HG03442 (cell line): ENCODE measurements around the gene TMIGD2.
"Not testable (repeated sequence)": the region's sequence is repeated elsewhere in the genome, so short reads cannot be mapped to it uniquely, and the experiment has no call there.

ENCODE experiments used
- ATAC-seq: cut with Tn5 transposase; IDR thresholded peaks from one replicate; pipeline ENCODE4 v1.9.1; 2021; ENCODE audit warnings: mild to moderate bottlenecking, moderate library complexity; ENCODE audit not compliant: unreplicated experiment

The TMIGD2 gene

DNA sequence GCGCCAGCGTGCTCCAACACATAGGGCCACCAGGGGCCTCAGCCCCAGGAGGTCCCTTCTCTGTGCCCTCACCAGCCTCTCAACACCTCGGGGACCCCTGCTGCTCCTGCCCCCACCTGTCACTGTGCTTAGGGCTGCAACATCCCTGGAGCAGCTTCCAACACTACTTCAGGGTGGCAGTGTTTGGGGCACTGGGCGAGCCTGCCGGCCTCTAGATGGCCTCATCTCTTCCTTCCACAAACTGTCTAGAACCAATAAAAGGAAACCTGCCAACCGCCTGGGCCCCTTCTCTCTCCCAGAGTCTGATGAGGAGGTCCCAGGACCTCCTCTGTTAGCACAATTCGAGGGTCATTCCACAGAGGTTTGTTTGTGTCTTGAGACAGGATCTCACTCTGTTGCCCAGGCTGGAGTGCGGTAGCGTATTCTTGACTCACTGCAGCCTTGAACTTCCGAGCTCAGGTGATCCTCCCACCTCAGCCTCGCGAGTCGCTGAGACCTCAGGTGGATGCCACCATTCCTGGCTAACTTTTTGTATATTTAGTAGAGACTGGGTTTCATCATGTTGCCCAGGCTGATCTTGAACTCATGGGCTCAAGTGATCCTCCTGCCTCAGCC, 33.3 kb downstream of the TMIGD2 start:
- ATAC-seq: no peak

DNA sequence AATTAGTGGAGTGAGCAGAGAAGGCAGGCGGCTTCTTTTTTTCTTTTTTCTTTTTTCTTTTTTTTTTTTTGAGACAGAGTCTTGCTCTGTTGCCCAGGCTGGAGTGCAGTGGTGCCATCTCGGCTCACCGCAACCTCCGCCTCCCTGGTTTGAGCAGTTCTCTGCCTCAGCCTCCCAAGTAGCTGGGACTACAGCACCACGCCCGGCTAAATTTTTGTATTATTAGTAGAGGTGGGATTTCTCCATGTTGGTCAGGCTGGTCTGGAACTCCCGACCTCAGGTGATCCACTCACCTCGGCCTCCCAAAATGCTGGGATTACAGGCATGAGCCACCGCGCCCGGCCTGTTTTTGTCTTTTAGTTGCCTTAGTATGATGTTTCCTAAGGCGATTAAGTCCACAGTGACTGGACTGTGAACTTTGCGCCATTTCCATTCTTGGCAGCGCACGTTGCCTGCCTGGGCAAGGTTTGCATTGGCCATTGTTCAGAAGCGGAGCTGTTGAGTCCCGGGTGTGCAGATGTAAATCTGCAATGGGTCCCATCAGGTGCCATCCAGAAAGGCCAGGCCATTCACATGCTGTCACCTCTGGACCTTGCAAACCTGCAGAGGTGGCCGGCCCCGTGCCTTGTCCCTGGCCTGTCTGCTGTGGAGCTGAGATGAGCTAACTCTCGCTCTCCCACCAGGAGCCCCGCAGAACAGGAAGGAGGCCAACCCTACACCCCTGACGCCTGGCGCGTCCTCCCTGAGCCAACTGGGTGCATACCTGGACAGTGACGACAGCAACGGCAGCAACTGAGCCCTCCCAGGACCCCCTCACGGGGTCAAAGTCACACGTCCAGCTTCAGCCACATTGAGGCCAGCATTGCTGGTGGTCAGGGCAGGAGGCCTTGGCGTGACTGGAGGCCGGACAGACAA, 34.0 kb downstream of the TMIGD2 start:
- no peak for ATAC-seq

DNA sequence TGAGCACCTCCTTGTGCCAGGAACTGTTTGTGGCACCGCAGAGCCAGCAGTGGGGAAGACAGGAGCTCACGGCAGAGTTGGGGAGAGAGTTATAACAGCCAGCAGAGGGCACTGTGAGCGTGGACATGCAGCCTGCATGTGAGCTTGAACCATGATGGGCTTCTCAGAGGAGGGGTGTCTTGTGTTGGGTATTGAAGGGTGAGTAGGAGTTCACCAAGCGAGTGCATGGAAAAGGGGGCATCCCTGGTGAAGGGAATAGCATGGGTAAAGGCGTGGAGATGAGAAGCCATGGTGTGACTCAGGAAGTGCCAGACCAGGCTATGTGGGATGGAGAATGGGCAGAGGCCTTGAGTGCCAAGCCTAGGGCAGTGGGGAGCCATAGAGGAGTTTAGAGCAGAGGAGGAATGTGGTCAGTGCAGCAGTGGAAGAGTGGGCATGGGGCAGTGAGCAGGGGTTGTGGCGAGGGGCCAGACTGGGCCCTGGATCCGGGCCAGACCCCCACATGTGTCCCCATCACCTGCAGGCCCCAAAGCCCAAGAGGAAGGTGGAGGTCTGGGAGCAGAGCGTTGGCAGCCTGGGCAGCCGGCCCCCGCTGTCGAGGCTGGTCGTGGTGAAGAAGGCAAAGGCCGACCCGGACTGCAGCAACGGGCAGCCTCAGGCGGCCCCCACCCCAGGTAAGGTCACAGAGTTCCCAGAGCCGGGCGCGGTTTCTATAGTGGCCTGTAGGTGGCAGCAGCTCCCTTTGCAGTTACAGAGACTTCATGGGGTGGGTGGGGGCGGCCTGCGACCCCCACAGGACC, 34.9 kb downstream of the TMIGD2 start:
- ATAC-seq: no peak

DNA sequence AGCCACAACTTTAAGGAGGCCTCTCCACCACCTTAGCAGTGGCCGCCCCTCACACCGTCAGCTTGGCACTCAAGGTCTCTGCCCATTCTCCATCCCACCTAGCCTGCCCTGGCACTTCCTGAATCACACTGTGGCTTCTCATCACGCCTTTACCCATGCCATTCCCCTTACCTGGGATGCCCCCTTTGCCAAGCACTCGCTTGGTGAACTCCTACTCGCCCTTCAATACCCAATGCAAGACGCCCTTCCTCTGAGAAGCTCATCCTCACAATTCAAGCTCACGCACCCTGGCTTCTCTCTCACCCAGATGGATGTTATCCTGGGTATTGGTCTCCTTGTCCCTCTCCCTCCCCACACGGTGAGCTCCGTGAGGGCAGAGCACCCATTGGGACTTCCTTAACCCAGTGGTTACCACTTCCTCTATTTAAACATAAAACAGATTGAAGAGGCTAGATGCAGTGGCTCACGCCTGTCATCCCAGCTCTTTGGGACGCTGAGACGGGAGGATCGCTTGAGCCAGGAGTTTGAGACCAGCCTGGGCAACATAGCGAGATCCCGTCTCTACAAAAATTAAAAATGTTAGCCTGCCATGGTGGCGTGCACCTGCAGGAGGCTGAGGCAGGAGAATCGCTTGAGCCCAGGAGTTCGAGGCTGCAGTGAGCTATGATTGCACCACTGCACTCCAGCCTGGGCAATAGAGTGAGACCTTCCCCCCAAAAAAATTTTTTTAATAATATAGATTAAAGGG, 35.8 kb downstream of the TMIGD2 start:
- ATAC-seq: no peak

DNA sequence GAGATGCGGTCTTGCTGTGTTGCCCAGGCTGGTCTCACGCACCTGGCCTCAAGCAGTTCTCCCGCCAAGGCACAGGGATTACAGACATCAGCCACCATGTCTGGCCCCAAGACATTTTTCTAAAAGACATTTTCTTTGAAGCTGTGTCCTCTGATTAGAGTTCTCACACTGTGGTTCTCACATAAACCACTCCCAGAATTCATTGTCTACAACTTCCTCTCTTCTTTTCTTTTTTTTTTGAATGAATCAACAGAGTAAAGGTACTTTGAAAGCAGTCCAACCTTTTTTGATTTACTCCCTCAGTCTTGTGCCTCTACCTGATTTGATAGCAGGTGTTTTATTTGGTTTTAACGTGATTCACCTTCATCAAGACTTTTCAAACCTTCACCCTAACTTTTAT, 37.4 kb downstream of the TMIGD2 start:
- ATAC-seq: no peak

DNA sequence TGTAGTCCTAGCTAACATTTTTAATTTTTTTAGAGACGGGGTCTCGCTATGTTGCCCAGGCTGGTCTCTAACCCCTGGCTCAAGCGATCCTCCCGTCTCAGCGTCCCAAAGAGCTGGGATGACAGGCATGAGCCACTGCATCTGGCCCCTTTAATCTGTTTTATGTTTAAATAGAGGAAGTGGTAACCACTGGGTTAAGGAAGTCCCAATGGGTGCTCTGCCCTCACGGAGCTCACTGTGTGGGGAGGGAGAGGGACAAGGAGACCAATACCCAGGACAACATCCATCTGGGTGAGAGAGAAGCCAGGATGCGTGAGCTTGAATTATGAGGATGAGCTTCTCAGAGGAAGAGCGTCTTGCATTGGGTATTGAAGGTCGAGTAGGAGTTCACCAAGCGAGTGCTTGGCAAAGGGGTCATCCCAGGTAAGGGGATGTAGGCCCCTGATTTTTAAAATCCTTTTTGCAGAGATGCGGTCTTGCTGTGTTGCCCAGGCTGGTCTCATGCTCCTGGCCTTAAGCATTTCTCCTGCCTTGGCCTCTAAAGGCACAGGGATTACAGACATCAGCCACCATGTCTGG, 41.5 kb downstream of the TMIGD2 start:
- ATAC-seq: no peak

DNA sequence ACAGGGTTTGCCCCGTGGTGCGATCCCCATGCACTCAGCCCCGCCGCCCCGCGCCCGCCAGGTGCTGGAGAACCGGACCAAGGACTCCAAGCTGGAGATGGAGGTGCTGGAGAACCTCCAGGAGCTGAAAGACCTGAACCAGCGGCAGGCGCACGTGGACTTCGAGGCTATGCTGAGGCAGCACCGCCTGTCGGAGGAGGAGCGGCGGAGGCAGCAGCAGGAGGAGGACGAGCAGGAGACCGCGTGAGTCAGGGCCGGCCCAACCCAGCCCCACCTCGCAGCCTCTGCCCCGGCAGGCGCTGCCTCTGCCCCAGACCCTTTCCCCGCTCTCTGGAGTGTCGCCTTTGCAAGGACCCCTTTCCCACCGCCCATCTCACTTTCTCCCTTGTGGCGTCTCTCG, 44.0 kb downstream of the TMIGD2 start:
- no peak for ATAC-seq

DNA sequence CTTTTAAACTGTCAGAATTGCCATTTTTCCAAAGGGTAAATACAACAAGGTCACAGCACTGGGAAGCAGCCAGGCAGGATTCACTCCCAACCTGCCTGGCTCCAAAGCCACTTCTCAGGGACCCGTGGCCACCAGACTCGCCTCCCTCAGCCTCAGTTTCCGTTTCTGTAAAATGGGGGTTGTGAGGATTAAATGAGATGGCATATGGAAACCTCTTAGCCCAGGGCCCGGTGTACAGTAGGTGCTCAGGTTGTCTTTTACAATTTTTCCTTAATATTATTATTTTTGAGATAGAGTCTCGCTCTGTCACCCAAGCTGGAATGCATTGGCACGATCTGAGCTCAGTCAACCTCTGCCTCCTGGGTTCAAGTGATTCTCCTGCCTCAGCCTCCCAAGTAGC, 45.2 kb downstream of the TMIGD2 start:
- ATAC-seq: no peak

DNA sequence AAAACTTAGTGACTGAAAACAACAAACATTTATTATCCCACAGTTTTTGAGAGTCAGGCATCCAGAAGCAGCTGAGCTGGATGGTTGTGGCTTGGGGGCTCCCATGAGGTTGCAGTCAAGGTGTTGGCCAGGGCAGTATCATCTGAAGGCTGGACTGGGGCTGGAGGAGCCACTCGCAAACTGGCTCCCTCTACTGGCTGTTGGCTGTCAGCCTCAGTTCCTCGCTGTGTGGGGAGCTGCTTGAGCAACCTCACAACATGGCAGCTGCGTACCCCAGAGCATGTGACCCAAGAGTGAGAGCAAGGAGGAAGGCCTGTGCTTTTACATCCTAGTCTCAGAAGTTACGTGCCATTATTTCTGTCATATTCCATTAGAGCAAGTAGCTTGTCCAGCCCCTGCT, 45.6 kb downstream of the TMIGD2 start:
- ATAC-seq: no peak

DNA sequence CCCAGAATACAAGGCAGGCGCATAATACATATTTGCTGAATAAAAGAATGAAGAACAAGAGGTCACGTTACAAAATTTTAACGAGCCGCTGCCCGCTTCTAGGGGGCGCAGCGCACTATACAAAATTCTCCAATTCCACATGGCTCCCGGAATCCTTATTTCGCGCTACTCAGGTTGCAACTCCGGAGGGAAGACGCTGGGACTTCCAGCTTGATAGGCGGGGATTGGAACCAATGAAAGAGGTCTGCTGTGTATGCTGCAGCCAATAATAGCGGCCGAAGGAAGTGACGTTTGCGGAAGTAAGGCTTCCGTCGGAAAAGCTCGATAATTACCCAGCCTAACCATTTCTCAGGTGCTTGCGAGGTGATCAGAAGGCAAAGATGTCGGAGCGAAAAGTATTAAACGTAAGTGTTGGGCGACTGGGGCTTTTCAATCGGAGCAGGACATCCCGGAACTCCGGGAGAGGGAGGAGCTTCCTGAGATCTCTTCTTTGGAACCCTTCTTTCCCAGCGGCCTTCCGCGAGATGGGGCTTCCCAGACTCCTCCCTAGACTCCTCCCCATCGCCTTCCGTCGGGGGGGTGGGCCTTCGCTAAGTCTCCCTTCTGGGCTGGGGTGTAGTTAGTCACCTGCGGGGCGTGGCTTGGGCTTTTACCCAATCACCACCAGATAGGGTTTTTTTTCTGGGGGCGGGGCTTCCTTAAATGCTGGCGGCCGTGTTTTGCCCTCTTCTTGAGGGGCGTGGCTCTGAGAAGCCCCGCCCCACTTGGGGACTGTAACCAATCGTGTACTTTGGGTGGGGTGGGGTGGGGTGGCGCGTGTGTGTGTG, 55.2 kb downstream of the TMIGD2 start, which contains the start of gene YJU2:
Gene YJU2, plus strand, starts transcription at position 314 of the 827 bp plus-strand sequence. Its CDS starts 67 bp downstream, at position 381.
- peak; percentile 82 for ATAC-seq

DNA sequence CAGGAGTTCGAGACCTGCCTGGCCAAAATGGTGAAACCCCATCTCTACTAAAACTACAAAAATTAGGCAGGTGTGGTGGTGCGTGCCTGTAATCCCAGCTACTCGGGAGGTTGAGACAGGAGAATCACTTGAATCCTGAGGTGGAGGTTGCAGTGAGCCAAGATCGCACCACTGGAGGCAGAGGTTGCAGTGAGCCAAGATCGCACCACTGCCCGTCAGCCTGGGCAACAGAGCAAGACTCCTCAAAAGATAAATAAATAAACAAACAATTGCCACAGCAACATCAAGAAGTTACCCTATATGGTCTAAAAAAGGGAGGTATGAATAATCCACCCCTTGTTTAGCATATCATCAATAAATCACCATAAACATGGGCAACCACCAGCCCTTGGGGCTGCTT, 56.3 kb downstream of the TMIGD2 start:
- ATAC-seq: not testable (repeated sequence)
